ENCODE measurements around the gene PARK7.

Gene PARK7

GRCh38 chr1:8010080-8010664 is 48.7 kb downstream of the PARK7 start:
- DNase-seq (ENCODE audit: low read depth), result no peak

DNA sequence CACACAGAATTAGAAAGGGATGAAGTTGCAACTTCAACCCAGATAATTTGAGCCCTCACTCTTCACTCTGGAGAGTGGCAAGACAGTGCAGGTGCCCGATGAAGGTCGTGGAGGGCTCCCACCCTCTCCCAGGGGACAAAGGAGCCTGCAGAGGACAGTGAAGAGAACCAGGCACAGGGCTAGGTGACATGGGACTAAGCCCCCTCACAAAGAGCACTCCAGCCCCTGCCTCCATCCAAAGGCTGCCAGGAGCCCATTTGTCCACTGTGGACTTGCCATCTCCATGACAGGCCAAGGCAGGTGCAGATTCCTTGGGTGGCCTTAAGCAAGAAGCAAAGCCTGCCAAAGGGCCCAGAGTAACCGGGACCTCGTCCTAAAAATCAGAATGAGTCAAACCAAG is 49.5 kb downstream of the PARK7 start:
- DNase-seq (ENCODE audit: low read depth), result no peak

GRCh38 chr1:8011923-8012858 is 50.7 kb downstream of the PARK7 start:
- DNase-seq (ENCODE audit: low read depth), result no peak

DNA sequence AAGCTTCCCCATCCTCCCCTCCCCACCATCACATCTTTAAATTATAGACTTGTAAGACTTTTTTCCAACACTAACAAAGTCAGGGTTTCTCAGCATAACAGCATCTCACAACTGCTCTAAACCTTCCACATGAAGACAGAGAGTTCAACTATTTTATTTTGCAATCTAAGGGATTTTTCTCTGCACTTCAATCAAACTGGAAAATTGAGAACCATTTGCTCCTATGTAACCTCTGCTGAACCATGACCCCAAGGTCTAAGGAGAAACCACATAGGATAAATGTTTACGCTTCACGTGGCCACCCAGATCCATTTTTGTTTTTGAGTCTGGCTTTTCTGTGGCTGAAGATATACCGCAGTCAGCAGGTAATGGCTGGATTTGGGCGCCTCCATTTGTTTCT is 51.4 kb downstream of the PARK7 start:
- no peak for DNase-seq (ENCODE audit: low read depth)

- DNase-seq (ENCODE audit: low read depth), result no peak
Measured at GRCh38 chr1:8013399-8013798, 51.9 kb downstream of the PARK7 start.

GRCh38 chr1:8013800-8014199 is 52.3 kb downstream of the PARK7 start:
- no peak for DNase-seq (ENCODE audit: low read depth)

DNA sequence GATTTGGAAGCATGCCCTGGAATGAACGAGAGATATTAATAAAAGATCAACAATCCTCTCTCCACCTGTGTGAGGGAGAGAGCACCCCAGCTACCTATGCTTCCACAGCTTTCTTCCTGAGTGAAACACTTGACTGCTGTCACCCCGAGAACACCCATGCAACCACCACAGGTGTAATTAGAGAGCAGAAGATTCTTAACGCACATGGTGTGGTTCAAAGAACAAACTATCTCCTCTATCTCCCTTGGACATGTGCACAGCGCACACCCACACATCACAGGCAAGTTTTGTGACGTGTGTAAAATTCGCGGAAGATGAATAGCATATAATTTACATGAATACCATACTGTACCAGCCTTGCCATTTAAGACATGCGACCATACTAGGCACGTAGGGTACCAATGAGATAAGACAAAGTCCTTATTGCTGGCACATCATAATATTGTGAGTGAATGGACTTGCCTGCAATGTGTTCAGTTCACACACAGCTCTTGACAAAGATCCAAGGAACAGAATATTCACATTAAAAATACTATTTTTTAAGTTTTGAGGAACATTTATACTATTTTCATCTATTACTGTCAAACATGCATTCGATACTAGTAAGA is 53.0 kb downstream of the PARK7 start:
- DNase-seq (ENCODE audit: low read depth), result no peak

DNA sequence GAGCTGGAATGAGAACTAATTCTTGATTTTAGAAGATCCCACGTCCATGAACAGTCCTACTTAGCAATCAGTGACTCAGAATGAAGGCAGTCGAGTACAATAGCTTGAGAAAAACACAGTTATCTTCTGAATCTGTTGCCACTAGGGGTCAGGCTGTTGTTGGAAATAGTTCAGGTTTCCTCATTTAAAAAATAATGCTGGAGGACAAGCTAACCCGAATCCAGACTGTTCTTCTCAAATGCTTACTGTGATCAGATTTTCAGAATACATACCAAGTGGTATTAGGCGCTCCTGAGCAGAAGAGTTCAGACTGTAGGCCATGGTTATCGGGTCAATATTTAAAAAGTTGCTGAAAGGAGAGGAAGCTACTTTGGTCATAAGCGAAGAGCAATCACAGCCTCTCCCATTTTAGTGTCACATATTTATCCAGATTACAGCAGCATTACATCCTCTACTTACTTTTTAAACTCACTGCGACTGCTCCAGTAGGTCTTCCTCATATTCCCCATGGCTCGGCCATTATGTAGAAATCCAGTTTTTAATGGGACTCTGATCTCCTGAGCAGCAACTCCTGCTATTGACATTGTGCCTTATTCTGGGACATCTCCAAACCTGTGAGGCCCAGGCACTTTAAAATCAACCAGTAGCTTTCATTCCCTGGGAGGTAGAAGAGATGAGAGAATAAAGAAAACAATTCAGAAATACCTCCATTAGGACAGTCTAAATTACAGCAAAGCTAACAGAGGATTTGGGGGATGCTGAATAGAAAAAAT is 53.7 kb downstream of the PARK7 start:
- DNase-seq (ENCODE audit: low read depth), result no peak

- DNase-seq (ENCODE audit: low read depth), result no peak
Measured at GRCh38 chr1:8015809-8016165, 54.3 kb downstream of the PARK7 start.

- DNase-seq (ENCODE audit: low read depth), result no peak
Measured at GRCh38 chr1:8016210-8016894, 54.8 kb downstream of the PARK7 start.

- DNase-seq (ENCODE audit: low read depth), result no peak
Measured at GRCh38 chr1:8016895-8017241, 55.4 kb downstream of the PARK7 start.

DNA sequence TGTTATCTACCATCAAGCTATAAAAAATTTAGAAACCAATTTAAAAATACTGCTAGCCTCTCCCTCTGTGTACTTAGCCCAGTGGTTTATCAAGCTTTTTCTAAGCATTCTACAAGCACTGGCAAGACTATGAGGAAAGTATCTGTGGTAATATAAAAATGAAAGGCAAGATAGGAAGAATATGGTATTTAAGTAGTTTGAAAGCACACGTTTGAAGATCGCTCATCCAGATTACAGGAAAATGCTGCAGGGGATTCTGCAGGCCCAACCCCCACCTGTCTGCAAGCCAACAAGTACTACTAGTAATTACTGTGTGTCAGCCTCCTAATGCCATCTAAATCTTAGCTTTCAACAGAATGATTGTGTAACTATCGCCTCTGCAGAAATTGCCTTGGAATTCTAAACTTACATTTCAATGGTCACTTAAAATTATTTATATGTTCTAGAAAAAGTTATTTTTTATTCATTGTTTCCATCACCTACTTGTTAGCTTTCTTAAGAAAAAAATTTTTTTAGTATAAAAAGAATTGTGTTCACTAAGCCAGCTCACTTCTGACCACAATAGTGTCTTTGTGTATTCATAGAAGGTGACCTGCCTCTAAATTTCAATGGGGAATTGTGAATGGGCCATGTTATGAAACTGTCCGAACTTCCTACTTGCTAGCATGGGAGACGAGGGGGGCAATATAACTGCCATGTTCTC is 56.1 kb downstream of the PARK7 start:
- DNase-seq (ENCODE audit: low read depth), result no peak

DNA sequence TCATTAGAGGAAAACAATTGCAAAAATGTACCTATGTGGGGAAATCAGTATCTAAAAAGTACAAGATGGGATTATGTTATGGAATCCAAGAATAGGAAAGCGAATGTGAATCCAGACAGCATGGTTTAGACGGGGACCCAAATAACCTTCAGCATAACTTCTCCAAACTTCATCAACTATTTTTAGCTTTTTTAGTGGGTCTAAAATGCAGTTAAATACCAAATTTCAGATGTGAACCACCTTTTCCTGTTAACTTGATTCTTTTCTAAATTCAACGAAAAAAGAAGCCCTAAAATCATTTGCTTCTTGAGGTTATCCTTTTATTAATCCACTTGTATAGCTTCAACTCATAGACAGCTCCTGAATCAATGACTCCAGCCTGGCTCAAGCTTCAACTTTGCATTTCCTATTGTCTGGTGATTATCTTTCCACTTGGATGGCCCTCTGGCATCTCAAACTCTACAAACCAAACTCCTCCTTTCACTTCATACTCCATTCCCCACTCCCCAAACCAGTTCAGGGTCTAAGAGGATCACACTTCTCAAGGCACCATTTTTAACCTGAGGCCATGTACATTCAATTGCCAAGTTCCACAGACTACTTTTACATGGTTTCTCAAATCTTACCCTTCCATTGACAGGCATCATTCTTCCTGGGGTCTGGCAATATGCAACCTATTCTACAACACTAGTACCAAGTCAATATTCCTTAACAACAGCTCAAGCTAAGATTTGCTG is 57.1 kb downstream of the PARK7 start:
- no peak for DNase-seq (ENCODE audit: low read depth)

GRCh38 chr1:8019229-8019620 is 57.7 kb downstream of the PARK7 start:
- no peak for DNase-seq (ENCODE audit: low read depth)

DNA sequence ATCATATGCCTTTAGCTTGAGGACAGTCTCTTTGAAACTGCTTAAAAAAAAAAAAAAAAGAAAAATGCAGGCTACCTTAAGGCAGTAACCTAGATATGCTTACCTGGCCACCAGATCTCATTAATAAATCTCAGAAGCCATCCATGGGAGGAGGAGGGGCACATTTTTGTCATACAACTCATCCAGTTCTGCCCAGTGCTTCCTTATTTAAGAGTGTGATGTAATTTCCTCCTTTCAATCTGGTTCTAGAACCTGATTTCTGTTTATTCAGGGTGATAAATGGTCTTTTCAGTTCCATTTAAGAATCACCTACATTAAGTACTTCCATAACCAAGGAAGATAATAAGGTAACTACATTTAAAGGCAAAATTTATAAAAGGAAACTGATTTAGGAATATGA is 58.5 kb downstream of the PARK7 start:
- no peak for DNase-seq (ENCODE audit: low read depth)

DNA sequence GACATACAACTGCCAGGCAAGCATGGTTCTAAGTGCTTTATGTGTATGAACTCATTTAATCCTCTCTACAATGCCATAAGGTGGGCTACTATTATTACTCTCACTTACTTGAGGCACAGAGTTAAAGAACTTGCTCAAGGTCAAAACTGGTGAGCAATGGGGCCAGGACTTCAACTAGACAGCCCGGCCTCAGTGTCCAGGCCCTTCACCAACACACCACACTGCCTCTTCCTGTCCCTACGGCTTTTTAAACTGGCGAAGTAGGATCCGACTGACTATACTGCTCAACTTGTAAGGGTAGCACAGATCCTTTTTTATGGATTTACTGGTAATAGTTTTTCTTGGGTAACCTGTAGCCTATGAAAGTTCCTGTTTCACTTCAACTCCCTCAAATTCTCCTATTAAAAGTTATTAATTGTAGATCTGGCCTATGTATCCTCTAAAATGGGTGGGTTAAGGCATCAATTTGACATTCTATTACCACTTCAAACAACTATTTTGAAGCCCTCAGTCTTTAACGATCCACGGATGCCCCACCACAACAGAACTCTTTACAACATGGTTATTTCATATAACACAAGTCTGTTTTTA is 60.3 kb downstream of the PARK7 start:
- DNase-seq (ENCODE audit: low read depth), result no peak

- DNase-seq (ENCODE audit: low read depth), result no peak
Measured at GRCh38 chr1:8022395-8023286, 61.1 kb downstream of the PARK7 start.

- no peak for DNase-seq (ENCODE audit: low read depth)
Measured at GRCh38 chr1:8023287-8023994, 61.9 kb downstream of the PARK7 start.

- DNase-seq (ENCODE audit: low read depth), result no peak
Measured at GRCh38 chr1:8023995-8024313, 62.4 kb downstream of the PARK7 start.
